Stimulated activated memory B cell treated with anti-CD40 and anti-IgM and Interleukin-4, amounts not matched to agents 10 μg/mL and 1 μg/mL and 100 μg/mL, for 72 hours (primary cell): ENCODE measurements around the gene VTI1A.

Source experiments
- ATAC-seq: fragments of 150-1000 bp; cut with Tn5 transposase; 2 replicates; pipeline ENCODE4 v1.10.0; 2021
- H3K27ac Mint-ChIP-seq: one replicate; pipeline ENCODE4 v1.8.0; 2022; ENCODE audit warnings: mild to moderate bottlenecking, mixed read lengths
- H3K27me3 Mint-ChIP-seq: one replicate; pipeline ENCODE4 v1.8.0; 2022; ENCODE audit warnings: mixed read lengths
- H3K36me3 Mint-ChIP-seq: one replicate; pipeline ENCODE4 v1.8.0; 2022; ENCODE audit warnings: mixed read lengths
- H3K4me1 Mint-ChIP-seq: one replicate; pipeline ENCODE4 v1.8.0; 2022; ENCODE audit warnings: mixed read lengths
- H3K4me3 Mint-ChIP-seq: one replicate; pipeline ENCODE4 v1.8.0; 2022; ENCODE audit warnings: mild to moderate bottlenecking, moderate library complexity, mixed read lengths
- H3K9me3 Mint-ChIP-seq: one replicate; pipeline ENCODE4 v1.8.0; 2022; ENCODE audit warnings: mixed read lengths

VTI1A gene

DNA sequence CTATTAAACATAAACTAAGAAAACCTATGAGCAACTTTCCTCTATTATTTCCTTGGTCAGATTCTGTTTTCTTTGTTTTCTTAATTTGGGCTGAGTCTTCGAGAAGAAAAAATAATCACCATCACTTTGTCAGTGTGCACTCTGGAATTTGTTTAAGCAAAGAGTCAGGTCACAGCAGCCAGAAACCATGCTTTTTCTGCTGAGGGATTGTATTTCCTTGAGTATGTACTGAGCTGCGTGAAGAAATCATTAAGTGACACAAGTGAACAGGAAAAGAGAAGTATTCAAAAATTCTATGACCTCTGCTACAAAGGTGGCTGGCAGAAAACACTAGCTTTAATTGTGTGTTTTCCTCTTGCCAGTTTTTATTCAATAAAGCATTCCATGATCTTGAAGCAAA, 249.6 kb downstream of the VTI1A start:
- Mint-ChIP-seq H3K36me3 (peaks cover 21% of the 10 kb centered on the region), H3K27me3 (no peaks in the 10 kb centered on the region), H3K9me3 (no peaks in the 10 kb centered on the region), H3K4me1 (no peaks in the 10 kb centered on the region), H3K27ac (no peak overlapping the region), H3K4me3 (no peak overlapping the region)
- no peak for ATAC-seq

DNA sequence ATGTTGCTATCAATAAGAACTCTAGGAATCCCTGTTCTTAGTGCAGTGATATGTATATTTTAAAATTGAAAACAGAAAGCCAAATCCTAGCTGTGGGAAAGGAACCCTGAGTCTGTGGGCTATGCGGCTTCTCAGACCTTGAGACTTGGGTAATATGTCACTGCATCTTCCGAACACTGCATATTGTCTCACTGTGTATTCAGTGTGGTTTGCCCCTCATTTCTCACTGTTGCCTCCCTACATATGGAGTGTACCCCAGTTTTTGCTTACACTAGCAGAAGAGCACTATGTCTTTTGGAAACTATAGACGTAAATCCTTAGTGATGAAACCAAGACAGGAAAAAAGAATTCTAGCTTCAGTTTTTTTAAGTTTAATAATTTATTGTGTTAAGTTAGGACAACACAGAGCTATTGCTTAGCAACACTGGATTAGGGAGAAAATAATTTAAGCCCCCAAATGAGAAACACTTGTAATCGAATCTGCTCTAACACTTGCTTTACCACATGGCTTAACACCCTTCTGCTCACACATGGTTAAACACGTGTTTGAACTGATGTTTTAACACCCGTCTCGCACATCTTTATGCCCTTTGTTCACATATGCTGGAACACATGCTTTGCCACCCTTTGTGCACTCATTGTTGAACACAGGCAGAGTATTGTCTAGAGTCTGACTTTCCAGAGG, 251.3 kb downstream of the VTI1A start:
- no peak for ATAC-seq
- peaks cover 17% of the 10 kb centered on the region for H3K36me3 Mint-ChIP-seq
- H3K4me3 Mint-ChIP-seq = no peak overlapping the region
- H3K4me1 Mint-ChIP-seq = no peaks in the 10 kb centered on the region
- H3K27ac Mint-ChIP-seq = no peak overlapping the region
- H3K27me3 Mint-ChIP-seq = no peaks in the 10 kb centered on the region
- H3K9me3 Mint-ChIP-seq = no peaks in the 10 kb centered on the region

DNA sequence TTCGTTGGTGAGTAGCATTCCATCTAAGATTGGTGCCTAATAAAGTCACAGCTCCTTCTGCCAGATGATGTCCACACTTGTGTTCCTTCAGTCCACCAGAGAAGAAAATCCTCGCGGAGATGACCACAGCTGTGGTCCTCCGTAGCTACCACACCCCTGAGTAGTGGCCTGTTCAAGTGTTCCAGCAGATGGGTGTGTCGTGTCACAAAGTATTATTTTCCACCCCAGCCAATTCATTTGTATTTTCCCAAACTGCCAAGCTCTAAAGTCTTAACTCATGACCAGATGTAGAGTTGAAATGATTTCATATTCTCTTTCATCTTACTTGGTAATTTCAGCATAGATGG, 251.8 kb downstream of the VTI1A start:
- no peaks in the 10 kb centered on the region for H3K27me3 Mint-ChIP-seq
- H3K36me3 Mint-ChIP-seq = peaks cover 17% of the 10 kb centered on the region
- no peak overlapping the region for H3K27ac Mint-ChIP-seq
- H3K4me1 Mint-ChIP-seq = no peaks in the 10 kb centered on the region
- no peak for ATAC-seq
- no peaks in the 10 kb centered on the region for H3K9me3 Mint-ChIP-seq
- no peak overlapping the region for H3K4me3 Mint-ChIP-seq

DNA sequence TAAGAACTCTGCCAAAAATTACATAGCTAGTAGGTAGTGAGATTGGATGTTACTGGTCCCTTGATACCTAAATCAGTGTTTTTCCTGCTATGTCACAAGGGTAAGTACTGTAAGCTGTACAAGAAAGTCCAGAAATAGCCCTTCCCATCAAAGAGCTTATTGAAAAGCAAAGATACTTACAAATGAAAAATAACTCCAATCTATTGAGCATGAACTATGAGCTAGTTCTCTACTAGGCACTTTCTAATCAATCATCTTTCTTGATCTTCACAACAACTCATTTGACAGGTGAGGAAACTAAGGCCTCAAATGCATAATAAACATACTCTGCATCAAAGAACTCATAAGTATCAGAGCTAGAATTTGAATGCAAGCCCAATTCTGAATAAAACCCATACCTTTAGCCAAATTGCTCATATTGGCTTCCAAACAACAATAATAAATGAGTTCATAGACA, 253.2 kb downstream of the VTI1A start:
- no peaks in the 10 kb centered on the region for H3K9me3 Mint-ChIP-seq

DNA sequence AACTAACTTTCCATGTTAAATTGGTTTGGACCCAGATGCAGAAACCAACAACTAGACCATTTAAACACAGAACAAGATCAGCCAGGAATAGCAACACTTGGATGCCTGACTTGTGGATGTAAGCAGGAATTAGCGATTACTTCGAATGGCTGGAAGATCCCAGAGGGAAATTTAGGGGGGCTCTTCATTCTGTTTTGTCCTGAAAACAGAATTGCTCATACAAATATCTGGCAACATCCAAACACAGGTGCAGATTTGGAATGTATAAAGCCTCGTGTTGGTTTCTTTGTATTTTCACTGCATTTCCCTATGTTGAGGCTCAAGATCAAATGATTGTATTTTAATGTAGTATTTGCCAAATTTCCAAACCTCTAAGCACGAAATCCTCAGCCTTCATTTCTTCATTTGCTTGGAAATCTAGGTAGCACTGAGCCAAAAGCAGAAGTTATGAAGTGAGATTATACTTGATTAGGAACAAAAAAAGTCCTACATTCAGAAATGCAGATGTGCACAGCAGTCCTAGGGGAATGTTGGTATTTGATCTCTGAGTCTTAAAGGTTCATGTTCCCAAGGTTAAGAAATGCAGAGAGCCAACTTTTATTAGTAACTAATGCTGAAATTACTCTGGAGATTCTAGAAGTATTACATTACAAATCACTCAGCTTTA, 254.3 kb downstream of the VTI1A start:
- Mint-ChIP-seq H3K27me3 (no peaks in the 10 kb centered on the region), H3K4me3 (no peak overlapping the region), H3K27ac (no peak overlapping the region), H3K4me1 (no peaks in the 10 kb centered on the region), H3K36me3 (peaks cover 23% of the 10 kb centered on the region), H3K9me3 (no peaks in the 10 kb centered on the region)
- no peak for ATAC-seq

More for the DNA sequence above, 253.2 kb downstream of the VTI1A start:
- no peak for ATAC-seq
- H3K27ac Mint-ChIP-seq = no peak overlapping the region
- H3K36me3 Mint-ChIP-seq = peaks cover 18% of the 10 kb centered on the region
- no peak overlapping the region for H3K4me3 Mint-ChIP-seq
- no peaks in the 10 kb centered on the region for H3K4me1 Mint-ChIP-seq
- no peaks in the 10 kb centered on the region for H3K27me3 Mint-ChIP-seq

DNA sequence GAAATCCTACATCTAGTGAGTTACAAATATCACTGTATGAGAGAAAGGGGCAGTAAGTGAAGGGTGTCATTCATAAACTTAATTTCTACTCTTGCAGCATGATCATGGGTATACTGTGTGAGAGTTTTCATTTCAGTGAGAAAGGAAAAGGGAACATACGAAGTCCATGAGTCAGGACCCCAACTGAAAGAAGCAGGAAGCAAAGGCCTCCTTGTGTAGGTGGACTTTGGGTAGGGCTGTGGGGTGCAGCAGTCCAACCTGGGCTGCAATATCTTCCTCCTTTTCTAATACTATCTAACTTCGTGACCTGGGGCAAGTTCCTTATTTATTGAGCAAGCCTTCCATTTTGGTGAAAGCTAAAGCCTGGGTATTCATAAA, 254.9 kb downstream of the VTI1A start:
- Mint-ChIP-seq H3K9me3 (no peaks in the 10 kb centered on the region), H3K4me1 (no peaks in the 10 kb centered on the region), H3K27ac (no peak overlapping the region)

DNA sequence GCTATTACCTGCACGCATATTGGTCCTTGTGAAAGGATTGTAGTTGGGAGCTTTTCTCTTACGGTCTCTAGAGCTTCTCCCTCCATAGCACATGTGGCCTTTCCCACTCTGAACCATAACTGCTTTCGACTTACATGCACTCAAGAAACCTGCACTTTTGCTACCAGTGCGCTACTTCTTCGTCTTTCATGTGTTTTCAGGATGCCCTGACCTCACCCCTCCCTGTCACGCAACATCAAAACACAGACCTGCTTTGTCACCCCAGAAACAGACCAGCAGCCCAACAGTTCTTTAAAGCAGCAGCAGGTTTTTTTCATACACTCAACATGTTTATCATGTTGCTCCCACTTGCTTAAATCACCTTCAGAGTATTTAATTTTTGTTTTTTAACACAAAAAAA, 259.6 kb downstream of the VTI1A start:
- Mint-ChIP-seq H3K4me3 (no peak overlapping the region), H3K27me3 (no peaks in the 10 kb centered on the region), H3K27ac (no peak overlapping the region), H3K9me3 (no peaks in the 10 kb centered on the region), H3K36me3 (peaks cover 27% of the 10 kb centered on the region), H3K4me1 (no peaks in the 10 kb centered on the region)
- ATAC-seq = no peak

More for the DNA sequence above, 254.9 kb downstream of the VTI1A start:
- Mint-ChIP-seq H3K4me3 (no peak overlapping the region), H3K36me3 (peaks cover 23% of the 10 kb centered on the region), H3K27me3 (no peaks in the 10 kb centered on the region)
- no peak for ATAC-seq

DNA sequence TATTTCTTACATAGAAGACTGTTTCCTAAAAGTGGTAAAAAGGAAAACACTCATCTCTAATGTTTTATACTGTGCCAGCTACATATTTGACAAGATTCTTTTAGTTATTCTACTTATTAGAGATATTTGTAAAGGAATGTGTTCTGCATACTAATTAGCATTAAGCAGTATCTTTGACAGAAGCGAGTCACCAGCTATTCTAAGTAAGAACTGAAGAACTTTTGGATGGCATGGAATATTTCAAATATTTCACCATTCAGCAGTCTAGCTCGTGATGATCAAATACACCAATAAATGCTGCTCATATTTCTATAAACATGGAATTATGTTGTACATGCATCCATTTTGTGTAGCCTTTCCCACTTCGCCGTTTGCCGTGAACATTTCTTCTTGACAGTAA, 261.4 kb downstream of the VTI1A start:
- Mint-ChIP-seq H3K4me1 (no peaks in the 10 kb centered on the region), H3K9me3 (no peaks in the 10 kb centered on the region), H3K27ac (no peak overlapping the region), H3K36me3 (peaks cover 28% of the 10 kb centered on the region), H3K4me3 (no peak overlapping the region), H3K27me3 (no peaks in the 10 kb centered on the region)
- no peak for ATAC-seq

DNA sequence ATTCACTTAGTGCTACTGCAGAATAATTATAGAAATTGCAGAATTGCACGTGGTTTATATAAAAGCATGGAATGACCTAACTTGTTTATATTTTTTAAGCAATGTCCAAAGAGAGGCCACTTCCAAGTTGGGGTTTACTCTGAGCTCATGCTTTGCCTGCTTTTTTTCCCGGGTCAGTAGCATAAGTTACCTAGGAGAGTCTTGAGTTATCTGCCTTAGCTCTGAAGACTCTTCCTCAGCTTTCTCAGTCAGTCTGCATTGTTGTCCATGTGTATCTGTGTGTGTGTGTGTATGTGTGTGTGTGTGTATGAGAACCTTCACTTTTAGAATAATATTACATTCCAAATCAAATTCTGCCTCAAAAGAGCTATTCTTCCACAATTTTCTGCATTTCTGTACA, 263.5 kb downstream of the VTI1A start:
- Mint-ChIP-seq H3K27me3 (no peaks in the 10 kb centered on the region), H3K27ac (no peak overlapping the region), H3K4me3 (no peak overlapping the region)

DNA sequence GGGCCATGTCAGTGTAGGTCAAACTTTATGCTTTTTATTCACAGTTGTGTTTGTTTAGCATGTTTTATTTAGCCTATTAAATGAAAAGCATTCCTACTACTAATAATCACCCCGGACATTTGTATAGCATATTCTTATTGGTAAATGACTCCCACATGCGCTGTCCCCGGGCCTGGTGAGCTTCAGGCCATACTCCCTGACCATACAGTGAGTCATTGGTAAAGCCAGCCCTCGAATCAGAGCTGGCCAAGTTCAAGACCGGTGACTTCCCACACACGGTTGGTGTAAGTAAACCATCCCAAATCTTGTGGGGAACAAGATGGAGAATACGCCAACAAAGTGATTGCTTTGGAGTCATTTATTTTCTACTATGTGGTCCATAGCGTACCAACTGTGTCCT, 264.4 kb downstream of the VTI1A start:
- H3K4me1 Mint-ChIP-seq = no peaks in the 10 kb centered on the region
- H3K4me3 Mint-ChIP-seq = no peak overlapping the region
- ATAC-seq = no peak
- H3K27ac Mint-ChIP-seq = no peak overlapping the region
- peaks cover 47% of the 10 kb centered on the region for H3K36me3 Mint-ChIP-seq
- H3K27me3 Mint-ChIP-seq = no peaks in the 10 kb centered on the region
- H3K9me3 Mint-ChIP-seq = no peaks in the 10 kb centered on the region

More for the DNA sequence above, 263.5 kb downstream of the VTI1A start:
- peaks cover 41% of the 10 kb centered on the region for H3K36me3 Mint-ChIP-seq
- no peak for ATAC-seq
- no peaks in the 10 kb centered on the region for H3K9me3 Mint-ChIP-seq
- H3K4me1 Mint-ChIP-seq = no peaks in the 10 kb centered on the region

DNA sequence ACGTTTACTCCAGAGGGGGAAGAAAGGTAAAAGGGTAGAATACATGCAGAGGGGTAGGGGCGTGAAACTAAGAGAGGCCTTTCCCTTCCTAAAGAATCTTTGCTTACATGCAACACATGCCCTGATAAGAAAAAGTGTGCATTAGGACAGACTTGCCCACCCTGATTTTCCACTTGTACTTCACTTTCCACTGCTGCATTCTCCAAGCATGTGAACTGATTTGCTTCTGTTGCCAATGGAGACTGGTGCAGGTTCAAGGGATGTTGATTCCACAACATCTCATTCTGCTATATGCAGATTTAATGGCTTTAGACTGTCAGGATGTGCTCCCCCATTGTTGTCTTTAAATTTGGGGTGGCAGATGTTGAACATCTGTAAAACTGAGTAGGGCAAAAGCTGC, 265.5 kb downstream of the VTI1A start:
- H3K27ac Mint-ChIP-seq = no peak overlapping the region
- H3K9me3 Mint-ChIP-seq = no peaks in the 10 kb centered on the region

DNA sequence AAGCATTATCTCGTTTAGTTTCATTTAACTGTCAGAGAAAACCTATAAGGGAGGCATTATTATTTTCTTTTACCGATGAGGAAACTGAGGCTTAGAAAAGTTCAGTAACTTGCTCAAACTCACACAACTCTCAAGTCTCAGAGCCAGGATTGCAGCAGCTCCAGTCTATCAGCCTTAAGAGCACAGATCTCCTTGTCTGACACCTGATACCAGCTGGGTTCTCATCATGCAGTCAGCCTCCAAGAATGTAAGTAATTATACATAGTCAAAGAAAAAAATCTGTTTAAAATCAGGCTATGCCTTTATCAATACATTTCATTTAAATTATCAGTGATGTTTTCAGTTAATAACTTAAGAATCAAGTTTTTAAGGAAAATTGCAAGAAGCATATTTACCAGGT, 266.4 kb downstream of the VTI1A start:
- Mint-ChIP-seq H3K36me3 (peaks cover 59% of the 10 kb centered on the region), H3K27me3 (no peaks in the 10 kb centered on the region), H3K4me3 (no peak overlapping the region)

More for the DNA sequence above, 265.5 kb downstream of the VTI1A start:
- no peak for ATAC-seq
- no peaks in the 10 kb centered on the region for H3K4me1 Mint-ChIP-seq
- H3K4me3 Mint-ChIP-seq = no peak overlapping the region
- H3K27me3 Mint-ChIP-seq = no peaks in the 10 kb centered on the region
- peaks cover 51% of the 10 kb centered on the region for H3K36me3 Mint-ChIP-seq

DNA sequence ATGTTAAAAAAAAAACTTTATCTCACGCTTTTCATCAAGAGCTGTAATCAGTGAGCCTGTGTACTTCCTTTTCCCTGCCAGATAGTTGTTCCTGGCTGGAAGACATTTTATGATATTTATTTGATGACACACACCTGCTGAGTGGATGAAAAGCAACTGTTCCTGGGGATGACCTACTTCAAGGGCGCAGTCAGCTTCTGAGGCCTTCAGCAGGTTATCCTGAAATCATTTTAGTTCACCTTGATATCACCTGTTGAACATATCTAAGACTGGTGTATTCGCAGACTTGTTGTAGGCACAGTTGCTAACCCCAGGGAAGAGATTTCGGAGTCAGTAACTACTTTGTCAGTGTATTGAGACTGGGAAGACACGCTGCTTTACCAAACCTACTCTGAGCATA, 268.6 kb downstream of the VTI1A start:
- Mint-ChIP-seq H3K27me3 (no peaks in the 10 kb centered on the region), H3K9me3 (no peaks in the 10 kb centered on the region), H3K36me3 (peaks cover 61% of the 10 kb centered on the region), H3K27ac (no peak overlapping the region), H3K4me1 (no peaks in the 10 kb centered on the region), H3K4me3 (no peak overlapping the region)
- ATAC-seq = no peak

More for the DNA sequence above, 266.4 kb downstream of the VTI1A start:
- H3K27ac Mint-ChIP-seq = no peak overlapping the region
- no peak for ATAC-seq
- no peaks in the 10 kb centered on the region for H3K9me3 Mint-ChIP-seq
- no peaks in the 10 kb centered on the region for H3K4me1 Mint-ChIP-seq

DNA sequence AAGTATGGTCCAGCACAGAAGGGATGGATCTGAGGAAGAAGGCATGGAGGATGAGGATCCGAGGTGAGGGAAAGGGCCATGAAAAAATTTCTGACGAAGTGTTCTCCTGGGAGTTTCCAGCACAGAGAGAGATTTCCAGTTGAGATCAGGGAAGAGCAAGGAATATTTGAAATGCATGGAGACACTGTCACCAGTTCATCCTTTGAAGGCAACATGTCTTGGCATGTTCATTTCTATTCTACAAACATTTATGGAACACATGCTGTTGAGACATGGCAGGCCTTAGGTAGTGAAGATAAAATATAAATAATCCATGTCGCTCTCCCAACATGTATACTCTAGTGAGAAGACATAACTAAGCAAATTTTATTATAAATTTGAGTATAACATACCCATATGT, 269.1 kb downstream of the VTI1A start:
- Mint-ChIP-seq H3K27me3 (no peaks in the 10 kb centered on the region), H3K27ac (no peak overlapping the region), H3K9me3 (no peaks in the 10 kb centered on the region), H3K36me3 (peaks cover 61% of the 10 kb centered on the region), H3K4me3 (no peak overlapping the region), H3K4me1 (no peaks in the 10 kb centered on the region)
- ATAC-seq = no peak

DNA sequence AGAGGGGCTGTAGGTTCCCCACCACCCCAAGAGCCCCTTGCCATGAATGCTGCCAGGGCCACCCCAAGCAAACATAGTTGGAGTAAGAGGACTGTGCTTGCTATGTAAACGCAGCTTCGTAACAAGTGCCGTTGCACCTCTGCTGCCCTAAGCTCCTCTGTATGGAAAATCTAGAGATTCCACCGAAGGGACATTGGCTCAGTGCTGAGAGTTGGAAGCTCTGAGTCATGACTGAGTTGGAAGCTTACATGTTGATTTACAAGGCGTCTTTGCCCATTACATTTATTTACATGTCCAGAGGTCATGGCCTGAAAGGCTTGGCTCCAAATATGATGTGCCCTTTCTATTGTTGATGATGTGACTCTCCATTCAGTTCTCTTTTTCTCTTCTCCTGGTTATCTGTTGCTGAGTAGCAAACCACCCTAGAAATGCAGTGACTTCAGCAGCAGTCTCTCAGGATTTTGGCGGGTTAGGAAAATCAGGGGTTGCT, 270.0 kb downstream of the VTI1A start:
- peaks cover 53% of the 10 kb centered on the region for H3K36me3 Mint-ChIP-seq
- no peak overlapping the region for H3K27ac Mint-ChIP-seq
- H3K27me3 Mint-ChIP-seq = no peaks in the 10 kb centered on the region
- H3K9me3 Mint-ChIP-seq = no peaks in the 10 kb centered on the region
- H3K4me3 Mint-ChIP-seq = no peak overlapping the region
- ATAC-seq = no peak
- no peaks in the 10 kb centered on the region for H3K4me1 Mint-ChIP-seq

DNA sequence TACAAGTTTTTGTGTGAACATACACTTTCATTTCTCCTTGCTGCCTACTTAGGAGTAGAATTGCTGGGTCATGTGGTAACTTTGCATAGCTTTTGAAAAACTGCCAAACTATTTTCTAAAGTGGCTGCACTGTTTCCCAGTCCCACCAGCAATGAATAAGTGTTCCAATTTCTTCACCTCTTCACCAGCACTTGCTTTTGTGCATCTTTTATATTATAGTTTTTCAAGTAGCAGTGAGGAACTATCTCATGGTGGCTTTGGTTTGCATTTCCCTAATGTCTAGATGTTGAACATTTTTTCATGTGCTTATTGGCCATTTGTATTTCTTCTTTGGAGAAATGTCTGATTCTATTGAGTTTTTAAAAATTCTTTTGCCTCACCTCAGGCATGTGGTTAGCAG, 273.2 kb downstream of the VTI1A start:
- H3K27me3 Mint-ChIP-seq = no peaks in the 10 kb centered on the region
- H3K9me3 Mint-ChIP-seq = no peaks in the 10 kb centered on the region
- peaks cover 41% of the 10 kb centered on the region for H3K36me3 Mint-ChIP-seq
- H3K4me3 Mint-ChIP-seq = no peak overlapping the region
- no peak overlapping the region for H3K27ac Mint-ChIP-seq
- H3K4me1 Mint-ChIP-seq = no peaks in the 10 kb centered on the region
- ATAC-seq = no peak
